ENCODE data around the gene ACAD9. TPM values are rescaled to one million over a fixed set of nuclear protein-coding genes. Genes with fewer than 3 reads are reported as not detected.

Gene ACAD9
- total RNA-seq, 2 experiments from 2014 or later = 69.5 to 88.5 TPM

- Histone ChIP-seq H3K4me1 (ENCODE audit: insufficient read depth, low read length, poor library complexity, severe bottlenecking) (no peaks in the 10 kb centered on the region), H3K9me3 (ENCODE audit: low read length) (no peaks in the 10 kb centered on the region), H3K4me3 (ENCODE audit: low read depth, low read length, poor library complexity, severe bottlenecking) (no peak overlapping the region), H3K36me3 (ENCODE audit: insufficient read depth, low read length) (peaks cover 96% of the 10 kb centered on the region), H3K27ac (ENCODE audit: low read depth, low read length, poor library complexity, severe bottlenecking) (no peak overlapping the region), H2AFZ (ENCODE audit: low read length) (no peak overlapping the region), H4K20me1 (ENCODE audit: insufficient read depth, low read length) (no peaks in the 10 kb centered on the region), H3K79me2 (ENCODE audit: insufficient read depth, low read depth, low read length) (no peaks in the 10 kb centered on the region), H3K4me2 (ENCODE audit: low read length) (no peak overlapping the region), H3K9me2 (ENCODE audit: insufficient read depth, low read length) (no peaks in the 10 kb centered on the region)
- no peak for DNase-seq (ENCODE audit: low spot score)
- intact Hi-C loops (cut with micrococcal nuclease; ENCODE audit: unreplicated experiment) = no loop called here
- no TSS peak for BruUV-seq (replicated peaks)
- CTCF ChIA-PET (ENCODE audit: unreplicated experiment) = no interaction called here
- POLR2A ChIA-PET = interaction anchor here (0.6 to 1.2 kb wide), 2 partner anchors 8 to 47 kb away, joined by 3 to 4 read pairs; no protein-coding TSS in a partner anchor
- no peak for TF ChIP-seq EZH2phosphoT487 (IDR thresholded peaks at IDR 0.05; ENCODE audit: borderline replicate concordance, low read depth, low read length)
- TF ChIP-seq CTCF (conservative IDR thresholded peaks at IDR 0.05; ENCODE audit: low read length) = no peak
Observed at GRCh38 chr3:128895843-128896697, 16.6 kb downstream of the ACAD9 start.

GRCh38 chr3:128902426-128902825 is 23.0 kb downstream of the ACAD9 start:
- no peak overlapping the region for H2AFZ ChIP-seq (ENCODE audit: low read length)
- no TSS peak for BruUV-seq (replicated peaks)
- no peaks in the 10 kb centered on the region for H3K4me1 ChIP-seq (ENCODE audit: insufficient read depth, low read length, poor library complexity, severe bottlenecking)
- no peaks in the 10 kb centered on the region for H3K9me3 ChIP-seq (ENCODE audit: low read length)
- H4K20me1 ChIP-seq (ENCODE audit: insufficient read depth, low read length) = no peaks in the 10 kb centered on the region
- H3K9me2 ChIP-seq (ENCODE audit: insufficient read depth, low read length) = no peaks in the 10 kb centered on the region
- ChIA-PET POLR2A (no interaction called here), CTCF (ENCODE audit: unreplicated experiment) (no interaction called here)
- H3K36me3 ChIP-seq (ENCODE audit: insufficient read depth, low read length) = peaks cover 98% of the 10 kb centered on the region
- intact Hi-C loops (cut with micrococcal nuclease; ENCODE audit: unreplicated experiment) = no loop called here
- no peak for DNase-seq (ENCODE audit: low spot score)
- TF ChIP-seq CTCF (conservative IDR thresholded peaks at IDR 0.05; ENCODE audit: low read length) (no peak), EZH2phosphoT487 (IDR thresholded peaks at IDR 0.05; ENCODE audit: borderline replicate concordance, low read depth, low read length) (no peak)
- no peak overlapping the region for H3K4me3 ChIP-seq (ENCODE audit: low read depth, low read length, poor library complexity, severe bottlenecking)
- no peaks in the 10 kb centered on the region for H3K79me2 ChIP-seq (ENCODE audit: insufficient read depth, low read depth, low read length)
- no peak overlapping the region for H3K4me2 ChIP-seq (ENCODE audit: low read length)
- no peak overlapping the region for H3K27ac ChIP-seq (ENCODE audit: low read depth, low read length, poor library complexity, severe bottlenecking)

GRCh38 chr3:128903501-128903900 is 24.1 kb downstream of the ACAD9 start:
- no peak overlapping the region for H3K4me3 ChIP-seq (ENCODE audit: low read depth, low read length, poor library complexity, severe bottlenecking)
- H3K27ac ChIP-seq (ENCODE audit: low read depth, low read length, poor library complexity, severe bottlenecking) = no peak overlapping the region
- no peaks in the 10 kb centered on the region for H3K9me3 ChIP-seq (ENCODE audit: low read length)
- no TSS peak for BruUV-seq (replicated peaks)
- no peaks in the 10 kb centered on the region for H3K4me1 ChIP-seq (ENCODE audit: insufficient read depth, low read length, poor library complexity, severe bottlenecking)
- DNase-seq (ENCODE audit: low spot score) = no peak
- H3K4me2 ChIP-seq (ENCODE audit: low read length) = no peak overlapping the region
- intact Hi-C loops (cut with micrococcal nuclease; ENCODE audit: unreplicated experiment) = no loop called here
- H3K36me3 ChIP-seq (ENCODE audit: insufficient read depth, low read length) = peaks cover 98% of the 10 kb centered on the region
- no peak overlapping the region for H2AFZ ChIP-seq (ENCODE audit: low read length)
- TF ChIP-seq EZH2phosphoT487 (IDR thresholded peaks at IDR 0.05; ENCODE audit: borderline replicate concordance, low read depth, low read length) (no peak), CTCF (conservative IDR thresholded peaks at IDR 0.05; ENCODE audit: low read length) (no peak)
- CTCF ChIA-PET (ENCODE audit: unreplicated experiment) = no interaction called here
- H3K9me2 ChIP-seq (ENCODE audit: insufficient read depth, low read length) = no peaks in the 10 kb centered on the region
- no peaks in the 10 kb centered on the region for H3K79me2 ChIP-seq (ENCODE audit: insufficient read depth, low read depth, low read length)
- H4K20me1 ChIP-seq (ENCODE audit: insufficient read depth, low read length) = no peaks in the 10 kb centered on the region
- POLR2A ChIA-PET = interaction anchor here (0.5 kb wide), 1 partner anchor 319 kb away, joined by 4 read pairs; no protein-coding TSS in a partner anchor

Data from OCI-LY7 (cell line).